HCT116 (cell line): ENCODE measurements around the gene LTB4R2. TPM values are rescaled to one million over a fixed set of nuclear protein-coding genes. Genes with fewer than 3 reads are reported as not detected.

Source experiments
- ATAC-seq: fragments of 200-7000 bp; cut with Tn5 transposase; 2 replicates; pipeline ENCODE4 v1.9.1; 2020; ENCODE audit warnings: mild to moderate bottlenecking, moderate library complexity
- BruUV-seq: library from RNA; stranded (reverse); fragments of 400-500 nt; replicated peaks from 2 replicates; lab custom pipeline; 2021; lab: Mats Ljungman, UMichigan
- CTCF ChIA-PET: fragments of 300-600 bp; sonication (Branson Sonifier 250); formaldehyde crosslinking; loops from one replicate; lab custom pipeline; 2021; ENCODE audit warnings: antibody characterized with exemption; lab: Charles Lee
- POLR2A ChIA-PET: fragments of 300-600, 350-600 bp; sonication (Branson Sonifier 250); formaldehyde crosslinking; loops from one replicate; lab custom pipeline; 2021; ENCODE audit warnings: antibody characterized with exemption; lab: Charles Lee
- RAD21 ChIA-PET, 2 experiments: fragments of 300-600 bp; sonication (Branson Sonifier 250); formaldehyde crosslinking; loops; one replicate each; lab custom pipeline; 2023; ENCODE audit warnings: low total read pairs in 2 of 2; ENCODE audit not compliant: uncharacterized antibody in 2 of 2, unreplicated experiment in 2 of 2, low non-redundant PET in 1 of 2; lab: Charles Lee
- DNase-seq: peaks from one replicate; pipeline ENCODE4 v3.0.0-alpha.2; 2010; ENCODE audit warnings: low read depth, low spot score
- H2AFZ ChIP-seq: fragments of 200-600 bp; shearing (Covaris generic), sonication (generic); 2 replicates; pipeline ENCODE4 v1.6.1; 2017; ENCODE audit warnings: low read depth, mixed run types, mixed read lengths, antibody characterized with exemption, low read length; ENCODE audit not compliant: poor library complexity, severe bottlenecking
- H3K27ac ChIP-seq: 2 replicates; pipeline ENCODE4 v1.5.1; 2012; ENCODE audit warnings: low read depth, low read length
- H3K27me3 ChIP-seq: fragments of 200-600 bp; sonication (generic); 2 replicates; pipeline ENCODE4 v1.6.1; 2016; ENCODE audit warnings: mixed run types, low read length, mixed read lengths; ENCODE audit not compliant: insufficient read depth
- H3K36me3 ChIP-seq, 2 experiments: fragments of 200-500 bp in 1 of 2; fragments of 200-600 bp in 1 of 2; sonication (Bioruptor generic) in 1 of 2; sonication (generic) in 1 of 2; 2 replicates each; pipeline versions ENCODE4 v1.5.1 to v1.6.1; 2014 to 2016; ENCODE audit warnings: low read length in 2 of 2, inconsistent platforms in 1 of 2, mixed read lengths in 1 of 2, mixed run types in 1 of 2; ENCODE audit not compliant: insufficient read depth in 2 of 2, control insufficient read depth in 1 of 2
- H3K4me1 ChIP-seq, 2 experiments: fragments of 200-600 bp in 1 of 2; sonication (generic) in 1 of 2; 2 replicates each; pipeline versions ENCODE4 v1.5.1 to v1.6.1; 2012 to 2017; ENCODE audit warnings: low read length in 2 of 2, inconsistent platforms in 1 of 2, mild to moderate bottlenecking in 1 of 2, mixed read lengths in 1 of 2, mixed run types in 1 of 2, moderate library complexity in 1 of 2; ENCODE audit not compliant: insufficient read depth in 2 of 2, control insufficient read depth in 1 of 2
- H3K4me2 ChIP-seq: fragments of 200-600 bp; sonication (generic); 2 replicates; pipeline ENCODE4 v1.6.1; 2017; ENCODE audit warnings: mixed run types, low read length, mixed read lengths
- H3K4me3 ChIP-seq, 2 experiments: fragments of 200-600 bp in 1 of 2; sonication (generic) in 1 of 2; replicated peaks in 1 of 2; 2 replicates each; pipeline ENCODE4 v1.5.1; 2011 to 2016; ENCODE audit warnings: low read length in 2 of 2, control low read depth in 1 of 2, low read depth in 1 of 2, mild to moderate bottlenecking in 1 of 2, mixed read lengths in 1 of 2, mixed run types in 1 of 2
- H3K79me2 ChIP-seq: fragments of 200-600 bp; sonication (generic); 2 replicates; pipeline ENCODE4 v1.6.1; 2017; ENCODE audit warnings: mild to moderate bottlenecking, mixed run types, low read length, moderate library complexity, mixed read lengths; ENCODE audit not compliant: insufficient read depth
- H3K9ac ChIP-seq: fragments of 200-600 bp; sonication (generic); 2 replicates; pipeline ENCODE4 v1.6.1; 2016; ENCODE audit warnings: low read length, mixed read lengths
- H3K9me2 ChIP-seq: fragments of 200-600 bp; sonication (generic), shearing (Covaris generic); 2 replicates; pipeline ENCODE4 v1.6.1; 2017; ENCODE audit warnings: mixed run types, mild to moderate bottlenecking, moderate library complexity; ENCODE audit not compliant: insufficient read depth
- H3K9me3 ChIP-seq, 2 experiments: fragments of 200-500 bp in 1 of 2; fragments of 200-600 bp in 1 of 2; sonication (Bioruptor generic) in 1 of 2; sonication (generic) in 1 of 2; 2 replicates each; pipeline ENCODE4 v1.6.1; 2014 to 2017; ENCODE audit warnings: low read length in 2 of 2, mixed read lengths in 2 of 2, inconsistent platforms in 1 of 2, low read depth in 1 of 2, mild to moderate bottlenecking in 1 of 2, mixed run types in 1 of 2, moderate library complexity in 1 of 2; ENCODE audit not compliant: control insufficient read depth in 1 of 2, insufficient read depth in 1 of 2
- H4K20me1 ChIP-seq: fragments of 200-600 bp; sonication (generic), shearing (Covaris generic); 2 replicates; pipeline ENCODE4 v1.6.1; 2017; ENCODE audit warnings: mixed run types, mild to moderate bottlenecking, moderate library complexity; ENCODE audit not compliant: insufficient read depth
- CBX3 ChIP-seq: IDR thresholded peaks from 2 replicates; pipeline ENCODE4 v1.6.1; 2012; ENCODE audit warnings: low read depth
- CEBPB ChIP-seq: IDR thresholded peaks from 2 replicates; pipeline ENCODE4 v1.6.1; 2012; ENCODE audit warnings: low read depth
- EZH2 ChIP-seq: fragments of 200-600 bp; sonication (generic); IDR thresholded peaks from 2 replicates; pipeline ENCODE4 v1.6.1; 2017; ENCODE audit warnings: antibody characterized with exemption, mixed run types
- EZH2phosphoT487 ChIP-seq: fragments of 200-600 bp; IDR thresholded peaks from 2 replicates; pipeline ENCODE4 v1.6.1; 2018; ENCODE audit warnings: antibody characterized with exemption, borderline replicate concordance
- JUND ChIP-seq: IDR thresholded peaks from 2 replicates; pipeline ENCODE4 v1.6.1; 2012
- MAX ChIP-seq: IDR thresholded peaks from 2 replicates; pipeline ENCODE4 v1.6.1; 2012
- POLR2A ChIP-seq: IDR thresholded peaks from 2 replicates; pipeline ENCODE4 v1.7.0; 2011; ENCODE audit warnings: borderline replicate concordance; ENCODE audit not compliant: insufficient read depth, insufficient read length; ENCODE audit errors: extremely low read depth
- POLR2AphosphoS5 ChIP-seq: IDR thresholded peaks from 2 replicates; pipeline ENCODE4 v1.6.1; 2011; ENCODE audit warnings: mild to moderate bottlenecking, low read depth, low read length, moderate library complexity
- RAD21 ChIP-seq: IDR thresholded peaks from 2 replicates; pipeline ENCODE4 v1.6.1; 2012; ENCODE audit warnings: low read depth, mild to moderate bottlenecking
- REST ChIP-seq: IDR thresholded peaks from 2 replicates; pipeline ENCODE4 v1.6.1; 2012; ENCODE audit warnings: low read depth
- SIN3A ChIP-seq: IDR thresholded peaks from 2 replicates; pipeline ENCODE4 v1.6.1; 2012; ENCODE audit warnings: low read depth
- SP1 ChIP-seq: IDR thresholded peaks from 2 replicates; pipeline ENCODE4 v1.6.1; 2012; ENCODE audit warnings: low read depth
- TCF7L2 ChIP-seq: IDR thresholded peaks from 2 replicates; pipeline ENCODE4 v1.7.0; 2011; ENCODE audit warnings: borderline replicate concordance, inconsistent platforms; ENCODE audit not compliant: insufficient read depth, insufficient read length; ENCODE audit errors: extremely low read depth
- YY1 ChIP-seq: IDR thresholded peaks from 2 replicates; pipeline ENCODE4 v1.6.1; 2011; ENCODE audit warnings: low read length, low read depth, moderate library complexity, mild to moderate bottlenecking; ENCODE audit not compliant: insufficient replicate concordance; ENCODE audit errors: extremely low read depth
- ZFX ChIP-seq: fragments of 450-650 bp; IDR thresholded peaks from 2 replicates; pipeline ENCODE4 v1.6.1; 2017
- intact Hi-C: fragments of 100-400 bp; cut with micrococcal nuclease; formaldehyde crosslinking; loops from 2 replicates; pipeline ENCODE4 v1.10.0; 2022
- total RNA-seq: library from RNA; stranded (reverse); gene quantifications from one replicate; pipeline ENCODE4 v1.2.1, GENCODE V29; 2021; ENCODE audit not compliant: unreplicated experiment
- TF ChIP-seq, protein P1 (sequence below): IDR thresholded peaks from 2 replicates; pipeline ENCODE4 v1.6.1; 2012
- TF ChIP-seq, protein P2 (sequence below), 3 experiments: fragments of 200-600 bp in 1 of 3; sonication (generic) in 1 of 3; IDR thresholded peaks in 2 of 3; conservative IDR thresholded peaks in 1 of 3; 2 replicates each; pipeline ENCODE4 v1.5.1; 2012 to 2017; ENCODE audit warnings: low read depth in 2 of 3, low read length in 2 of 3, antibody characterized with exemption in 1 of 3, borderline replicate concordance in 1 of 3, control low read depth in 1 of 3, mild to moderate bottlenecking in 1 of 3, mixed read lengths in 1 of 3, mixed run types in 1 of 3, moderate library complexity in 1 of 3; ENCODE audit not compliant: insufficient read depth in 1 of 3

The LTB4R2 gene
- total RNA-seq, 1 experiment from 2014 or later = 15.4 TPM

DNA sequence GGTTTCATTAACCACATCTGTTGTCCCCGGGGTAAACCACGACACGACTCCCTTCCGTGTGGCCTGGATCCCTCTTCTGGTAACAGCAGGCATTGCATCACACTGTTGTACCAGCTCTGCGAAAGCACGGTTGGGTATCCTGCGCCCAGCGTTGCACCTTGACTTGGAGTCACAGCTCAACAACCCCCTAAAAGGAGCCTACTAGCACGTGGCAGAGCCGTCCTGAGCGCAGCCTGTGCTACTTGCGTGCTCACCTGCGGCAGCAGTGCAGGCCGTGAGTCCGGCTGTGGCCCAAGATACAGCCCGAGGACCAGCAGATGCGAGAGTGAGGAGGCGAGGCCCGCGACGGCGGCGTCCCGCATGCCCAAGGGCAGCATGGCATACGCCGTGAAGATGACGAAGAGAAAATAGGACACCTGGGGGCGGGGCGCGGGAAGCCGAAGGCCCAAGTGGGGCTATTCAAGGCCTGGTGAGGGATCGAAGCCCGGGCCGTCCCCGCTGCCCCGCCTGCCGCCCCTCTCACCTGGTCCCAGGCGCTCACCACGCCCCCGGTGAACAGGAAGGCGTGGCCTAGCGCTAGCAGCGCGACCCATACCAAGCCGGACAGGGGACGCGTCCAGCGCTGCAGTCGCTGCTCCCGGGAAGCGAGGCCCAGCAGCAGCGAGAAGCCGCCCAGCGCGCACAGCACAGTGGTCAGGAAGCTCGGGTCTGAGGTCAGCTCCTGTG is 22.5 kb downstream of the LTB4R2 start:
- intact Hi-C loops = no loop called here
- ATAC-seq (peak; percentile 58), DNase-seq (no peak)
- Histone ChIP-seq H3K79me2 (no peaks in the 10 kb centered on the region), H3K9me2 (no peaks in the 10 kb centered on the region), H3K4me1 (peaks cover 4 to 12% of the 10 kb centered on the region in 2 experiments), H3K36me3 (no peaks in the 10 kb centered on the region), H2AFZ (no peak overlapping the region), H3K9me3 (no peaks in the 10 kb centered on the region), H4K20me1 (no peaks in the 10 kb centered on the region), H3K27me3 (no peaks in the 10 kb centered on the region), H3K27ac (no peak overlapping the region), H3K4me2 (no peak overlapping the region), H3K9ac (no peak overlapping the region), H3K4me3 (no peak overlapping the region)
- ChIA-PET POLR2A (interaction anchor here (1.3 to 4.2 kb wide), 3 partner anchors 90 to 105 kb away, joined by 3 to 38 read pairs (median 5); partner anchors contain the start of genes CBLN3, KHNYN and TINF2), RAD21 (interaction anchor here (1.4 to 2.5 kb wide), 4 partner anchors 34 to 104 kb away, joined by 4 to 25 read pairs (median 12); no protein-coding TSS in a partner anchor), CTCF (interaction anchor here (1.2 to 6.3 kb wide), 9 partner anchors 12 to 104 kb away, joined by 3 to 162 read pairs (median 11); partner anchors contain the start of genes CBLN3, CIDEB and KHNYN)
- TF ChIP-seq POLR2A = no peak
- TF ChIP-seq SP1 = no peak
- TF ChIP-seq JUND = no peak
- no peak for TF ChIP-seq EZH2
- TF ChIP-seq POLR2AphosphoS5 = no peak
- TF ChIP-seq REST = no peak
- TF ChIP-seq EZH2phosphoT487 = no peak
- TF ChIP-seq CEBPB = no peak
- TF ChIP-seq YY1 = no peak
- TF ChIP-seq, protein P1, sequence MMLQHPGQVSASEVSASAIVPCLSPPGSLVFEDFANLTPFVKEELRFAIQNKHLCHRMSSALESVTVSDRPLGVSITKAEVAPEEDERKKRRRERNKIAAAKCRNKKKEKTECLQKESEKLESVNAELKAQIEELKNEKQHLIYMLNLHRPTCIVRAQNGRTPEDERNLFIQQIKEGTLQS = no peak
- no peak for TF ChIP-seq CBX3
- TF ChIP-seq, protein P2, sequence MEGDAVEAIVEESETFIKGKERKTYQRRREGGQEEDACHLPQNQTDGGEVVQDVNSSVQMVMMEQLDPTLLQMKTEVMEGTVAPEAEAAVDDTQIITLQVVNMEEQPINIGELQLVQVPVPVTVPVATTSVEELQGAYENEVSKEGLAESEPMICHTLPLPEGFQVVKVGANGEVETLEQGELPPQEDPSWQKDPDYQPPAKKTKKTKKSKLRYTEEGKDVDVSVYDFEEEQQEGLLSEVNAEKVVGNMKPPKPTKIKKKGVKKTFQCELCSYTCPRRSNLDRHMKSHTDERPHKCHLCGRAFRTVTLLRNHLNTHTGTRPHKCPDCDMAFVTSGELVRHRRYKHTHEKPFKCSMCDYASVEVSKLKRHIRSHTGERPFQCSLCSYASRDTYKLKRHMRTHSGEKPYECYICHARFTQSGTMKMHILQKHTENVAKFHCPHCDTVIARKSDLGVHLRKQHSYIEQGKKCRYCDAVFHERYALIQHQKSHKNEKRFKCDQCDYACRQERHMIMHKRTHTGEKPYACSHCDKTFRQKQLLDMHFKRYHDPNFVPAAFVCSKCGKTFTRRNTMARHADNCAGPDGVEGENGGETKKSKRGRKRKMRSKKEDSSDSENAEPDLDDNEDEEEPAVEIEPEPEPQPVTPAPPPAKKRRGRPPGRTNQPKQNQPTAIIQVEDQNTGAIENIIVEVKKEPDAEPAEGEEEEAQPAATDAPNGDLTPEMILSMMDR (IDR thresholded peaks at IDR 0.05 in 2 of 3, conservative IDR thresholded peaks at IDR 0.05 in 1 of 3; ENCODE audit: borderline replicate concordance in 1 of 3, insufficient read depth in 1 of 3, low read depth in 2 of 3, low read length in 2 of 3) = peak; percentile 23 to 67 (median 61); a peak in 4 of 6 replicates
- TF ChIP-seq MAX = no peak
- TF ChIP-seq RAD21 = peak; percentile 46; the same call in 1 of the 2 replicates
- TF ChIP-seq SIN3A = no peak
- no peak for TF ChIP-seq TCF7L2
- no peak for TF ChIP-seq ZFX
- no TSS peak for BruUV-seq
